ENCODE results near the gene FAM133A.

- TF ChIP-seq CTCF (conservative IDR thresholded peaks at IDR 0.05; ENCODE audit: low read depth, low read length) (no peak), EZH2phosphoT487 (IDR thresholded peaks at IDR 0.05; ENCODE audit: borderline replicate concordance, low read length) (no peak), EZH2 (IDR thresholded peaks at IDR 0.05; ENCODE audit: low read length, unreplicated experiment) (no peak)
Observed at GRCh38 chrX:93703701-93704100, 29.7 kb downstream of the FAM133A start.
